GM21717 (cell line): ENCODE measurements around the gene LENG9.

ENCODE experiments used
- ATAC-seq: cut with Tn5 transposase; IDR thresholded peaks from one replicate; pipeline ENCODE4 v1.9.1; 2021; ENCODE audit warnings: mild to moderate bottlenecking, moderate library complexity; ENCODE audit not compliant: unreplicated experiment

Gene LENG9

DNA sequence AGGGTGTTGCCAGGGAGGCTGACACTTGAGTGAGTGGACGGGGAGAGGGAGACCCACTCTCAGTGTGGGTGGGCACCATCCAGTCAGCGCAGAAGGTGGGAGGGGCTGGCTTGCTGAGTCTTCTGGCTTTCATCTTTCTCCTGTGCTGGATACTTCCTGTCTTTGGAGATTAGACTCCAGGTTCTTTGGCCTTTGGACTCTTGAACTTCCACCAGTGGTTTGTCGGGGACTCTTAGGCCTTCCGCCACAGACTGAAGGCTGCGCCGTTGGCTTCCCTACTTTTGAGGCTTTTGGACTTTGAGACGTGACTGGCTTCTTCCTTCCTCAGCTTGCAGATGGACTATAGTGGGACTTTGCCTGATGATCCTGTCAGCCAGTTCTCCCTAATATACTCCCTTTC is 18.8 kb downstream of the LENG9 start:
- no peak for ATAC-seq

DNA sequence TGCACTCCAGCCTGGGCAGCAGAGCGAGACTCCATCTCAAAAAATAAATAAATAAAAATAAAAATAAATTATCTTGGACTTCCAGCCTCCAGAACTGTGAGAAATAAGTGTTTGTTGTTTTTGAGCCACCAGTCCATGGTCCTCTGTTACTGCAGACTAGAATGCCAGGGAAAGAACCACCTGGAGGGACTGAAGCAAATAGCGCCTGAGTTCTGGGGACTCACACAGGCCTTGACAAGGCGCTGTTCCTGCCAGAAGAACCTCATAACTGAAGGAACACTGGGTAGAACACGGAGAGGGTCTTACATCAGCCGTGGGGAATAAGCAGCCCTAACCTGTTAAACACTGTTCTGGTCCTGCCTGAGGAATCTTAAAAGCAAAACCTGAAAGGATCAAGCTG is 22.9 kb downstream of the LENG9 start:
- ATAC-seq, result no peak

DNA sequence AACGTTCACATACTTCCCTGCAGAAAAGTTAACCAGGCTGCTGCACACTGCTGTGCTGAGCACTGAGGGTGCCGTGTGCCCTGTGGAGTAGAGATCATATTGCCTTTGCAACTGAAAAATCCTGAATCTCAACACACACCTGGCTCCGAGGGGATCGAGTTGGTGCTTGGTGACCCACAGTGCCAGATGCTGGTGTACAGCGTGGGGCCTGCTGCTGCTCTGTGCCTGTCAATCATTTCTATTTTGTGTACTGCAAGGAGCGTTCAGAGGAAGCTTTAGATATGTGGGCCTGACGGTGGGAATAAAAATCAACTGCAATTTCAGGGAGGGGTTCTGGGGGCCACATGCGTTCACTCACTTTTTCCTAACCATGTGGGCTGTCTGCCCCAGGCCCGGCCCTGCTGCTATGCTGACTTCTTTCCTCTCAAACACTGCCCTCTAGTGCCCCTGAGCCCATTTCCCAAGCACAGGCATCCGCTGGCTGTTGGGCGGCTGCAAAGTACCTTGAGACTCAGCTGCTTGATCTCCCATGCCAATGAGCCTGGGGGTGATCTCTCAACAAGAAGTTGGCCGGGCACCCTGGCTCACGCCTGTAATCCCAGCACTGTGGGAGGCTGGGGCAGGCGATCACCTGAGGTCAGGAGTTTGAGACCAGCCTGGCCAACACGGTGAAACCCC is 24.3 kb downstream of the LENG9 start:
- ATAC-seq, result no peak

DNA sequence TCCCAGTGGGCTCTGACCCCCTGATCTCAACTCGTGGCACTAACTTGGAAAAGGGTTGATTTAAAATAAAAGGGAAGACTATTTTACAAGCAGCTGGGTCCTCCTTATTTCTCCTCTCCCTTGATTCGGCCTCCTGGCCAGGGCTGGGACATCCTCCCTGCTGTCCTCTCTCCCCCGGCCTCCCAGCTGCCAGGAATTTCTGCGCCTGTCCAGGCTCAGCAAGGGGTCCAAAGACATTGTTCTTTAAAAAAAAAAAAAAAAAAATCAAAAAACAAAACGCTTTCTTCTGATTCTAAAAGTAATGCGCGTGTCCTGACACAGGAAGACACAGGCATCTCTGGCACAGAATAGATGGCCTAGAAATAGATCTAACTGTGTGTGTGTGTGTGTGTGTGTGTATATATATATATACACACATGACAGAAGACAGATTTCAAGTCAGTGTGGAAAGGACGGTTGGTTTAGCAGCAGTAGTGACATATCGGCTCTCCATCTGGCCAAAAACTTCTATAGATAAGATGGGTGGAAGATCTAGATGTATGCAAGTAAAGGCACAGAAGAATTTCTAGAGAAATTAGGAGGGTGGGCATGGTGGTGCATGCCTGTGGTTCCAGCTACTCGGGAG is 26.8 kb downstream of the LENG9 start:
- ATAC-seq, result no peak

GRCh38 chr19:54436031-54436523 is 27.5 kb downstream of the LENG9 start:
- no peak for ATAC-seq

GRCh38 chr19:54435551-54436016 is 28.0 kb downstream of the LENG9 start:
- no peak for ATAC-seq

DNA sequence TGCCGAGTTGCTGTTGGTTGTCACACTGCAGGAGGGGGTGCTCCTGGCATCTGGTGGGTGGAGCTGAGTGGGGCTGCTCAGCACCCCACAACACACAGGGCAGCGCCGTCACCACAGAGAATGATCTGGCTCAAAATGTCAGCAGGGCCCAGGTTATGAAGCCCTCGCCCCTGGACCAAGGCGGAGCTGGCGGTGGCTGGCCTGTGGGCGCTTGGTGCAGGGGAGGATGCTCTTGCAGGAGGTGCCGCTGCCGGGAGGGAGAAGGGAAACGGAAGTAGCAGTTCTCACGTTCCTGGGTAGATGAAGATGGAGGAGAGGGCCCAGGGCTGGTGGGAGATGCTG is 28.7 kb downstream of the LENG9 start:
- no peak for ATAC-seq

DNA sequence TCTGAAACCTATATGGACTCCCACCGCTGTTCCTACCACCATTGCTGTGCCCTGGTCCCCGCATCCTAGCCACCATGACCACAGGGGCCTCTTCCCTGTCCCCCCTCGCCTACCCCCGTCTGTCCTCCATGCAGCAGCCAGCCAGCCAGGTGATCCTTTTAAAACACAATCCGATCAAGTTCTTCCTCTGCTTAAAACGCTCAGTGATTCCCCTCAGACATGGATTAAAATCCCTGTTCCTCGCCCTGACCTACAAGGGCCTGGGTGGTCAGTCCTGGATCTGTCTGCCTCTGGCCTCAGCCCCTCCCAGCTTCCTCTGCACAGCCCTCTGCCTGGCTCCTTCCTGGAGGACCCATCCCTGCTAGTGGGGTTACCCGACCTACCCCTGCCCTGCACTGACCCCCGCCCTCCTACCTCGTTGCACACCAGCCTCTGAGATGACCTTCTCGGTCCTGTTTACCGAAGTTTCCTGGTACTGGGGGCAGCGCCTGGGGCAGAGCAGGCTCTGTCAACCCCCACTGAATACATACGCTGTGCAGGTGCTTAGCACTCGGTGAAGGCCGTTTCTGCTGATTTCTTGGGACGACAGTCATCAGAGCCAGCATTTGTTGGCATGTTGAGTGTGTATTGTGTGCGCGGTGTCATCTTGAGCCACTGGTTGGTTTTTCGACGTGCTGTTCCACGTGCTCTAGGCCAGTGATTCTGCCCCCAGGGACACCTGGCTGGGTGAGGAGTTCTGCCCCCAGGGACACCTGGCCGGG is 29.3 kb downstream of the LENG9 start:
- ATAC-seq, result no peak

GRCh38 chr19:54433697-54434096 is 29.9 kb downstream of the LENG9 start:
- ATAC-seq, result no peak

DNA sequence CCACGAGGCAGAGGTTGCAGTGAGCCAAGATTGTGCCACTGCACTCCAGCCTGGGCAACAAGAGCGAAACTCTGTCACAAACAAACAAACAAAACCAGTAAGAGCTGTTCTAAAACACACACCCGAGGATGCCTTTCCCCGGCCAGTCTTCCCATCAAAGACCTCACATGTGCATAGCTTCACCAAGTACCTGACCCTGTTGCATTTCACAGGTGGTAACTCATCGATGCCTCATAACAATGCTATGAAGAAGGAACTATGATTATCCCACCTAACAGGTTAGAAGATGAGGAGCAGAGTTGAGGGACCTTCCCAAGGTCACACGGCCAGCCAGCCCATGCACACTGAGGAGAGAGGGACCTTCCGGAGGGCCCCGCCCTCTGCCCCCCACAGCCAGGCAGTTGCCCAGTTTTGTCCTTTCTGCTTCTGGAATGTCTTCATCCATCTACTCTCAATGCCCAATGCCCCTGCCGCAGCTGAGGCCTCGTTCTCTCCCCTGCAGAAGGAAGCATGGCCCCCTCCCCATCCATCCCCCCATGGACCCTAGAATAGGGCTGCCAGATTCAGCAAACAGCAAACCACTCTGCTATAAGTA is 31.3 kb downstream of the LENG9 start:
- no peak for ATAC-seq

DNA sequence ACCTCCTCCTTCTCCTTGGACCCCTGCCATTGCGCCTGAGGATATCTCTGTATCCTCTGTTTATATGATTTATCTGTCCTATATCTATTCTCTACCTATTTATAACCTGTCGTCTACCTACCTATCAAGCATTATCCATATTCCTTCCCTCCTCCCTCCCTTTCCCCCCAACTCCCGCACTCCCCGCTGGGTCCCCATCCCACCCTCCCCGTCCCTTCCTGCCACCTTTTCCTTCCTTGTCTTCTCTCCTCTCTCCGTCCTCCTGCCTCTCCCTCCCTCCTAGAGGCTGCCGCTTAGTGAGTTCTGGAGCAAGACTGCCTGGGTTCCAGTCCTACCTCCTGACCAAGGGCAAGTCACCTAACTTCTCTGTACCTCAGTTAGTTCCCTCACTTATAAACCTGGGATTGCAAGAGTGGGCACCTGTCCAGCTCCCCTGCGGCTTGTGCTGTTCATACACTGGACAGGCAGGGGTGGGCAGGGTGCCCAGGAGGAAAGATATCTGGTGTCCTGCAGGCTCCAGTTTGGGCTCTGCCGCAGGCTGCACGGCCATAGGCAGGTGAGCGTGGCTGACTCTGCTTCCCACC is 32.2 kb downstream of the LENG9 start:
- no peak for ATAC-seq

GRCh38 chr19:54430306-54431254 is 33.0 kb downstream of the LENG9 start:
- ATAC-seq, result no peak

- no peak for ATAC-seq
Observed at GRCh38 chr19:54429545-54430227, 33.9 kb downstream of the LENG9 start.

- no peak for ATAC-seq
Observed at GRCh38 chr19:54429176-54429495, 34.4 kb downstream of the LENG9 start.

- ATAC-seq, result no peak
Observed at GRCh38 chr19:54428323-54429175, 35.0 kb downstream of the LENG9 start.

- ATAC-seq, result no peak
Observed at GRCh38 chr19:54427586-54427985, 36.0 kb downstream of the LENG9 start.

DNA sequence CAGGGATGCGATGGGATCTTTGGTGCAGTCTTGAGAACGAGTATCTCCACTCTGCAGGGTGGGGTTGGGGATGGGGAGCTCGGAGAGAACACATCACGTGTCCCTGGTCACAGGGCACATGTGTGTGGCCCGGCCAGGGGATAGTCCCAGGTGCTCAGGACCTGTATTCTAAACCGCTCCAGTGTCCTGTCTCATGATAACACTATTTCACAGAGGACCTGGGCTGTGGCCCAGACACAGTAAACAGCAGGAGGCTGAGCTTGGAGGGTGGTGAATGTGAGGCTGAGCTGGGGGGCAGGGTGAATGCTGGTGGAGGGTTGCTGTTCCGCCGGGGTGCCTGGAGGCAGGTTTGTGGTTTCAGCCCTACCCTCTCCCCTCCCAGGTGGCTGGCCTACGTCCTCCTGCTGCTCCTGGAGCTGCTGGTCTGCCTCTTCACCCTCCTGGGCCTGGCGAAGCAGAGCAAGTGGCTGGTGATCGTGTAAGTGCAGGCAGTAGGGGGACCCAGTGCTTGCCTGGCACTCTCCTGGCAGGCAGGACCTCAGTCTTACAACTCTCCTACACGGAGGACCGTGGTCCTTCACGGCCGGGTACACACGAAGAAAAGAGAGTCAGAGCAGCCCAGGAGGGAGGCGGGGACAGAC is 37.2 kb downstream of the LENG9 start:
- no peak for ATAC-seq

- ATAC-seq, result no peak
Observed at GRCh38 chr19:54425382-54425723, 38.2 kb downstream of the LENG9 start.
